SKM-1 (cell line): ENCODE measurements around the gene RANBP17.
"Not testable (repeated sequence)": the region's sequence is repeated elsewhere in the genome, so short reads cannot be mapped to it uniquely, and the experiment has no call there.

Source experiments
- DNase-seq: peaks from one replicate; lab custom pipeline; 2025; ENCODE audit not compliant: unreplicated experiment; lab: John Stamatoyannopoulos, UW

RANBP17 gene

DNA sequence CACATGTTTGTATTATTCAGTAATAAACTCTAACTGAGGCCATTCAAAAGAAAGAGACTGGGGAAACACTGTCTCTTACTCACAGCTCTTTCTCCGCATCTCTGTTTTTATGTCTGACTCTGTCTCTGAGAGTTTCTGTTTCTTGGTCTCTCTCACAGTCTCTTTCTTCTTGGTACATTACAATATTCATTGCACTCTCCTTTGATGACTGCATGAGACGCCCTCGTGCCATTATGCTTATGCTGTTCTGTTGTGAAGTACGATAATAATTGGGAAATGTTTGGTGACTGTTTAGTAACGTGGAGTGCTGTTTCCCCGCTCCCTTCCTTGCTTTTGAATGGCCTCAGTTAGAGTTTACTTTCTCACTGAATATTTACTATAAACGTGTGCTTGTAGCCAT is 421.9 kb downstream of the RANBP17 start:
- no peak for DNase-seq

DNA sequence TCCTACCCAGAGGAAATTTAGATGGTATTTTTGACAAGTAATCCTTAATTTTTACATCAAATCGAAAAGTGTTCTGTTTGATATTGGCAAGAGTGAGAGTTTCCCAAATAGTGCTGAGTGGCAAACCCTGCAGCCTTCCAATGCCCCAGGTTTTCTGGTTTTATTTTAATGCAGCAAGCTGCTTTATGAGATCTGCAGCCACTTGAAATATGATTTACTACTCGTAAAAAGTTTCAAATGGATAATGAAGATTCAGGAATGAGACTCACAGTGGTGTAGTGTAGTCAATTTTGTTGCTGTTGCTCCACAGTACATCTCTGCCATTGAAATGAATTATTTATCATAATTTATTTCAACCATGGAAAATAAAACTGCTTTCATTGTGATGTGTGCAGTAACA is 423.6 kb downstream of the RANBP17 start:
- no peak for DNase-seq

GRCh38 chr5:171288066-171288465 is 426.2 kb downstream of the RANBP17 start:
- DNase-seq, result no peak

DNA sequence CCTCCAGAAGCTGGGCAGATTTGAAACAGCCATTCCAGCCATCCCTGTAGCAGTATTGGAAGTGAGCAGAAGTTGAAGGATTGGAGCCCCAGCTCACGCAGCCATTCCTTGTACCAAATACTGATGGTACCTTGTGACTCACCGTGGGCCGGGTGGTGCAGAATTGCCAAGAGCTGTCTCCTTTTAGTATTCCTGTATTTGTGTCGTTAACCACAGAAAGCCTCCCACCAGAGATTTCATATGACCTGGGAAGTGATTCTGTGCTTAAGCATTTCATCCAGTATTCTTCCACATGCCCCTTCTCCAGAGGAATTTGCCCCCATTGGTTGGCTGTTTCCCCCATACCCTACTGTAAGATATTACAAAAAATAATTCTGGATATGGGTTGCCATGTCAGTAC is 429.6 kb downstream of the RANBP17 start:
- DNase-seq, result no peak

DNA sequence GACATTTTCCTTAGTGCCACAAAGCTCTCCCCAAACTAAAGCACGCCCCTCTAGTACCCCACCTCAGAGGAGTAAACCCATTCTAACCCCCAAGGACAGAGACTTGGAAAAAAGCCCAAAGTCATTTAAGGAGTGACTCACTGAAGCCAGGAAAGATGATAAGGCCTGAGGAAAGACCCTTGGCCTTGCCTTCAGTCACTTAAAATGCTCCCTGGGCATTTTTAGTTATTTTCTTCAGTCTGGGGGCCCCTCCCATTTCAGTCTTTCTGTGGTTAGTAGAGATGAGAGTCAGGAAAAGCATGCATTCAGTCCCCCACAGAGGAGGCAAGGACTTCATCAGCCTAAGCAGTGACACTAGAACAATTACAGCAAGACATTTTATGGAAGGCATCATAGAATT is 433.5 kb downstream of the RANBP17 start:
- DNase-seq, result no peak

GRCh38 chr5:171295801-171296200 is 434.0 kb downstream of the RANBP17 start:
- no peak for DNase-seq

DNA sequence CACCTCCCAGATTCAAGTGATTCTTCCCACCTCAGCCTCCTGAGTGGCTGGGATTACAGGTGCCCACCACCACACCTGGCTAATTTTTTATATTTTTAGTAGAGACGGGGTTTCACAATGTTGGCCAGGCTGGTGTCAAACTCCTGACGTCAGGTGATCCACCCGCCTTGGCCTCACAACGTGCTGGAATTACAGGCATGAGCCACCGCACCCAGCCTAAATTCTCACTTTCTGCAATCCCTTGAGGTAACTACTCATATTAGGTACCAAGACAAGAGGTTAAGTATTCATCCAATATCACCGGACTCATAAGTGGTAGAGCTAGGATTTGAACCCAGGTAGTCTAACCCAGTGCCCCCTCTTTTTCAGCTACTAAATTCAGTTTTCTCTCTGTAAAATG is 436.1 kb downstream of the RANBP17 start:
- not testable (repeated sequence) for DNase-seq

- DNase-seq, result no peak
Observed at GRCh38 chr5:171299228-171299627, 437.4 kb downstream of the RANBP17 start.

DNA sequence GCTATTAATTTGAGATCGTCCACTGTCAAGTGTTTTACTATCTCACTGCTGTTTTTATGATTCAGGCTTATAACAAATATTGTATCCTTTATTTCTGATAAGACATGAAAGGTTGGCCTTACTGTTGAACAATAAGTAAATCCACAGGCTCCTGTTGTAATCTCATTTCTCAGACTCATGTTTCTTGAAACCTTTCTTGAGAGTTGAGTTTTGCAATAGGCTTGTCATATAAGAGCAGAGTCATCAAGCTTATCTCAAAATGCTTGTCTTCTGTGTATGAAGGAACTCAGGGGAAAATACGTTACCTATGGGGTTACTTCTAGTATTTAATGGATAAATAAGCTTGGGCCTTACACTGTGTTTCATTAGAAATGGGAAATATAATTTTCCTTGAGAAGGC is 438.0 kb downstream of the RANBP17 start:
- DNase-seq, result no peak

GRCh38 chr5:171300358-171300757 is 438.5 kb downstream of the RANBP17 start:
- DNase-seq, result no peak

DNA sequence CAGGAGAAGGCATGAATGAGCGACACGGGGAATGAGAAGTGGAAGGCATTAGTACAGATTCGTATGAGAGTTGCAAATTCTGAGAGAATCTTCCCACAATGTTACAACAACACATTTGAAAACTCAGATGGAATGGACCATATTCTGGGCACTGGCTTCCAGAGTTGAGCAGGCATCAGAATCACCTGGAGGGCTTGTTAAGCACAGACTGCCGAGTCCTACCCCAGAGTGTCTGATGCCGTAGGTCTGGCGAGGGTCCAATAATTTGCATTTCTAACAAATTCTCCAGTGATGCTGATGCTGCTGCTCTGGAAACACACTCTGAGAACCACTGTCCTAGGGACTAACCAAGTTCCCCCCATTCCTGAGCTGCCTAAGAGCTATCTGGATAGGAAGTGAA is 444.3 kb downstream of the RANBP17 start:
- DNase-seq, result no peak

GRCh38 chr5:171306781-171307591 is 445.2 kb downstream of the RANBP17 start:
- DNase-seq, result no peak

DNA sequence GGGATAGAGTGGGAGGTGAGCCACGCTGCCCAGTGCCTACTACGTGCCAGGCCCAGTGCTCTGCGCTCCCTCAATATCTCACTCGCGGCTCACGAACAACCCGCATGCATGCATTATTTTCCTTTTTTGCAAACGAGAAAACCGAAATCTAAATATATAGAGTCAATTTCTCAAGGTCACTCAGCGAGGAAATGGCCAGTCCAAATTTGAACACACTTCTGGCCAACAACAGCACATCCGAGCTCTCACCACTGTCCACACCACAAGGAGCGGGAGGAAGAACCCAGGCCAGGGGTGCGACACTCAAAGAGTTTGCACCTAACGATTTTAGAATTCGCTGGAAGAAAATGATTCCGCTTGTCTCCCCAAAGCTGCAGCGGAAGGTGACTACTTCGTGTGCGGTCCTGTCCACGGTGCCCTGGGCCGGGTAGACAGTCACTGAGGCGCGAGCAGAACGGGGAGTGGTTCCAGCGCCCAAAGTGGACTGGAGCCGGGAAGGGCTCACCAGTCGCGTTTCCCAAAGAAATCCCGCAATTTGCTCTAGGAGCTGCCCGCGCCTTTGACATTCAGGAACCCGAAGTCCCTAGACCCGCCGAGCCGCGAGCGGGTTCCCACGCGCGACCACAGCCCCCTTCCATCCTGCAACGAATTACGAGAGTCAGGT is 446.1 kb downstream of the RANBP17 start:
- no peak for DNase-seq

- DNase-seq, result no peak
Observed at GRCh38 chr5:171308453-171309275, 446.8 kb downstream of the RANBP17 start, which contains the start of gene TLX3. Gene TLX3, plus strand, starts transcription at chr5:171309248. Its CDS starts 118 bp downstream, at chr5:171309366.

- DNase-seq, result no peak
Observed at GRCh38 chr5:171309276-171310211, 447.7 kb downstream of the RANBP17 start.

GRCh38 chr5:171310212-171310818 is 448.5 kb downstream of the RANBP17 start:
- DNase-seq, result no peak

DNA sequence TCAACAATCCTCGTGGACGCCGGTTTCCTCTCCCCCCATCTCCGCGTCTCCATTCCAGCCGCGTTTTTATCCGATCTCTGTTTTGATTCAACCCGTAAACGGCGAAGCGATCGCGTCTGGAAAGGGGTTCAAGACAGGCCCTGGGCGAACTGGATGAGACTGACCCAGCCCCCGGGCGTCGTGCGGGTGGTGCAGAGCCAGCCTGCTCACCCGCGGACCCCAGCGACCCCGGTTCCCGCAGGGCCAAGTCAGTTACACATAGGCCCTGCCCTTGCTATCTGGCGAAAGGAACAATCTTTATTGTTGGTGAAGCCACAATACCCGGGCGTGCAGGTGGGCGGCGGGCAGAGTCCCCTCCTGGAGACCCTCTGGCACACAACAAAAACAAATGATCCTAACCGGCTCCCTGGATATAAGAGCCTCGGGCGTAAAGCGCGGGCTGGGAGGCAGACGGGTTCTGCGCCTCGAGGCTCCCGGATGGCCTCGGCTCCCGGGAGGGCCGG is 449.1 kb downstream of the RANBP17 start:
- no peak for DNase-seq

DNA sequence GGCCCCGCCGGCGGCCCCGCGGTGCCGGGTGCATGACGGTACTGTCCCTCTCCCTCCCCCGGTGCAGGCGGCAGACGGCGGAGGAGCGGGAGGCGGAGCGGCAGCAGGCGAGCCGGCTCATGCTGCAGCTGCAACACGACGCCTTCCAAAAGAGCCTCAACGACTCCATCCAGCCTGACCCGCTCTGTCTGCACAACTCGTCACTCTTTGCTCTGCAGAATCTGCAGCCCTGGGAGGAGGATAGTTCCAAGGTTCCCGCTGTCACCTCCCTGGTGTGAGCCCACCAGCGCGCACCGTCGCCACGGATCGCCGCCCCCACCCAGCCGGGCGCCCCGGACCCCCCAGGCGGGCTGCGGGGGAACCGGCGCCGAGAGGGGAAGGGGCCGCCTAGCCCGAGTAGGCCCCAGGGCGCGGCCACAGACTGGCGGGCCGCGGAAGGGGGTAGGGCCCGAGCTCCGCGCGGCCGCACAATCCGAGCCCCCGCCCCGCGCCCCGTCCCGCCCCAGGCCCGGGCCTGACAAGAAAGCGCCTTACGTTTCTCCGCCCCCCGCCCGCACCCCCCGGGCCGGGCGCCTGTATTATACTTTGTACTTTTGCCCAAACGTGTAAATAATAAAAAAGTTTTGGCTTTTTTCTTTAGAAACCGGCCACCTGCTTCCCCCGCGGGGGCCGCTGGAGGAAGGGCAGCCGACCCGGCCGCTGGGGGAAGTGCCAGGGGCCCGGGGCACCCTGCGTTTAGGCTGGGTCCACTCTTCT is 449.7 kb downstream of the RANBP17 start:
- no peak for DNase-seq
